RWPE2 (cell line): ENCODE results near the gene SCEL.
A peak's percentile ranks its signal among the peaks of the same experiment; 100 is the strongest.

Source experiments
- ATAC-seq: fragments of 200-7000 bp; cut with Tn5 transposase; 3 replicates; pipeline ENCODE4 v1.9.1; 2021; ENCODE audit warnings: low read depth
- DNase-seq: peaks from one replicate; pipeline ENCODE4 v3.0.0-alpha.2; 2020; ENCODE audit warnings: low spot score
- H3K27ac ChIP-seq: fragments of 450-650 bp; 2 replicates; pipeline ENCODE4 v1.5.1; 2017; ENCODE audit warnings: mild to moderate bottlenecking; ENCODE audit not compliant: poor library complexity, severe bottlenecking
- H3K27me3 ChIP-seq: fragments of 250-450 bp; sonication (Bioruptor Pico); 2 replicates; pipeline ENCODE4 v1.5.1; 2021; ENCODE audit warnings: mild to moderate bottlenecking, moderate library complexity; ENCODE audit not compliant: insufficient read depth, poor library complexity, severe bottlenecking
- H3K36me3 ChIP-seq: fragments of 250-450 bp; sonication (Bioruptor Pico); 2 replicates; pipeline ENCODE4 v1.5.1; 2020; ENCODE audit warnings: low read depth, mild to moderate bottlenecking, moderate library complexity
- H3K4me1 ChIP-seq: fragments of 250-450 bp; sonication (Bioruptor Pico); 2 replicates; pipeline ENCODE4 v1.5.1; 2021; ENCODE audit warnings: mild to moderate bottlenecking, moderate library complexity; ENCODE audit not compliant: insufficient read depth, poor library complexity, severe bottlenecking
- H3K4me3 ChIP-seq: fragments of 250-450 bp; sonication (Bioruptor Pico); 2 replicates; pipeline ENCODE4 v1.5.1; 2021; ENCODE audit warnings: mild to moderate bottlenecking, moderate library complexity; ENCODE audit not compliant: severe bottlenecking
- H3K9me3 ChIP-seq: fragments of 250-450 bp; sonication (Bioruptor Pico); 2 replicates; pipeline ENCODE4 v1.5.1; 2021; ENCODE audit warnings: mild to moderate bottlenecking, moderate library complexity; ENCODE audit not compliant: severe bottlenecking
- TF ChIP-seq, protein P1 (sequence below): fragments of 450-650 bp; IDR thresholded peaks from one replicate; pipeline ENCODE4 v1.5.1; 2017; ENCODE audit warnings: mild to moderate bottlenecking, moderate library complexity; ENCODE audit not compliant: poor library complexity, severe bottlenecking

Gene SCEL

DNA sequence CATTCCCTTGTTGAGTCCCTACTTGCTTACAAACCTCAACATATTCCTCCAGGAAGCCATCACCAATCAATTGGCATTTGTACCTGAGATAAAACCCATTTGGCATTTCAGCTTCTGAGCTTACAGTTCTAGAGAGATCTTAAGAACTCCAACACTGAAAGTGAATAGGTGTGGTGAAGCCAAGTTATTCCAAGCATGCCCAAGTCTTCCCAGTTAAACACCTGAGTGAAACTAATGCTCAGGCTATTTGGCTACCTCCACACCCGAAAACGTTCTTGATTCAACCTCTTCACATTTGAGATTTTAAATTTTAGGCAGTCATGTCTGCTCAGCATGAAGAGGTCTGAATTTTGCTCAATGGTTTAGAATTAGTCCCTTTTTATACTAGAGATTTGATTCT lies 2.5 kb upstream of the SCEL start:
- Histone ChIP-seq H3K27me3 (no peaks in the 10 kb centered on the region), H3K27ac (peak overlapping the region; percentile 81), H3K9me3 (no peaks in the 10 kb centered on the region), H3K4me1 (peaks cover 44% of the 10 kb centered on the region), H3K36me3 (no peaks in the 10 kb centered on the region), H3K4me3 (no peak overlapping the region)
- ATAC-seq = no peak
- DNase-seq = no peak
- TF ChIP-seq, protein P1, sequence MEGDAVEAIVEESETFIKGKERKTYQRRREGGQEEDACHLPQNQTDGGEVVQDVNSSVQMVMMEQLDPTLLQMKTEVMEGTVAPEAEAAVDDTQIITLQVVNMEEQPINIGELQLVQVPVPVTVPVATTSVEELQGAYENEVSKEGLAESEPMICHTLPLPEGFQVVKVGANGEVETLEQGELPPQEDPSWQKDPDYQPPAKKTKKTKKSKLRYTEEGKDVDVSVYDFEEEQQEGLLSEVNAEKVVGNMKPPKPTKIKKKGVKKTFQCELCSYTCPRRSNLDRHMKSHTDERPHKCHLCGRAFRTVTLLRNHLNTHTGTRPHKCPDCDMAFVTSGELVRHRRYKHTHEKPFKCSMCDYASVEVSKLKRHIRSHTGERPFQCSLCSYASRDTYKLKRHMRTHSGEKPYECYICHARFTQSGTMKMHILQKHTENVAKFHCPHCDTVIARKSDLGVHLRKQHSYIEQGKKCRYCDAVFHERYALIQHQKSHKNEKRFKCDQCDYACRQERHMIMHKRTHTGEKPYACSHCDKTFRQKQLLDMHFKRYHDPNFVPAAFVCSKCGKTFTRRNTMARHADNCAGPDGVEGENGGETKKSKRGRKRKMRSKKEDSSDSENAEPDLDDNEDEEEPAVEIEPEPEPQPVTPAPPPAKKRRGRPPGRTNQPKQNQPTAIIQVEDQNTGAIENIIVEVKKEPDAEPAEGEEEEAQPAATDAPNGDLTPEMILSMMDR = no peak

DNA sequence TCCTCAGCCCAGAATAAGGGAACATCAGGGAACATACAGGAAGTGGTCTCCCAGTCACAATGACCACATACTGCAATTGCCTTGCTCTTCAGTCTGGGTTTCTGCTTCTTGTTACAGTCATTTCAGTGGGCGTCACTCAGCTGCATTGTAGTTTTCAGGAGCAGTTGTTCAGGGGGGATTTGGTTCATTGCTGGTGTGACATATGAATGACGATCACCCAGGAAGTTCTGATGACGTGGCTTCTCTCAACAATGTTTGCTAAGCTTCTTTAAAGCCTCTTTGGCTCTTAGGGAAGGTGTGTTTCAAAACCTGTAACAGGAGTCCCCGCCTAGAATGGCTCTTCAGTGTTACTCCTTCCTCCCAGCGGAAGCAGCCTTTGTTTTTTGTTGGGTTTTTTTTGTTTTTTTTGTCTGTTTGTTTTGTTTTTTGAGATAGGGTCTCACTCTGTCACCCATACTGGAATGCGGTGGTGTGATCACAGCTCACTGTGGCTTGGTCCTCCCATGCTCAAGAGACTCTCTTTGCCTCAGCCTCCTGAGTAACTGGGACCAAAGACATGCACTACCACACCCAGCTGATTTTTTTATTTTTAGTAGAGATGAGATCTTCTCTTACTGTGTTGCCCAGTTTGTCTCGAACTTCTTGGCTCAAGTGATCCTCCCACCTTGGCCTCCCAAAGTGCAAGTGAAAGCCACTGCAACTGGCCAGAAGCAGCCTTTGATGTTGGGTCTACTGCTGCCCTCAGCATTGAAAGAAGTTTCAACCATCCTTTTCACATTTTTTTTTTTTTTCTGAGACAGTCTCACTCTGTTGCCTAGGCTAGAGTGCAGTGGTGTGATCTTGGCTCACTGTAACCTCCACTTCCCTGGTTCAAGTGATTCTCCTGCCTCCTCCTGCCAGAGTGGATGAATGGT lies 1.4 kb upstream of the SCEL start:
- Histone ChIP-seq H3K9me3 (no peaks in the 10 kb centered on the region), H3K4me1 (peaks cover 54% of the 10 kb centered on the region), H3K36me3 (no peaks in the 10 kb centered on the region), H3K4me3 (no peak overlapping the region), H3K27me3 (no peaks in the 10 kb centered on the region), H3K27ac (peak overlapping the region; percentile 81)
- ATAC-seq = no peak
- TF ChIP-seq, protein P1 = no peak
- DNase-seq = no peak

DNA sequence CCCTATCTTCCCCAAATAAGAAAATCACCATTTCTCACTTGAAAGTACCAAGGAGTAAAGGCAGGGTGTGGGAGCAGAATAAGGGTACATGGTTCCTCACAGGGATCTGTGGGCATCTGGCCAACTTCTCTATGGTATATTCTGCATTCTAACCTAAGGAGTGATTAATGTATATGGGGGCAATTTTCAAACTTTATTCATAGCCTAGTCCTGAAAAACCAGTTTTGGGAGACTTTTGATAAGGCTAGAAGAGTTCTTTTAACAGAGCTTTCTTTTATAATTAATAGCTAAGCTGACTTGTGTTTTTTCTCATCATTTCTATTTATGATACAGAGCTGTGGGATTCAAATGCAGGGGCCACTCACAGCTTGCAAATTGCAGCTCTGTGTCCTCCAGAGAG lies 852 bp downstream of the SCEL start:
- Histone ChIP-seq H3K36me3 (no peaks in the 10 kb centered on the region), H3K27me3 (no peaks in the 10 kb centered on the region), H3K4me1 (peaks cover 54% of the 10 kb centered on the region), H3K9me3 (no peaks in the 10 kb centered on the region), H3K27ac (peak overlapping the region; percentile 81), H3K4me3 (peak overlapping the region; percentile 10)
- DNase-seq (no peak), ATAC-seq (no peak)
- TF ChIP-seq, protein P1 = no peak

GRCh38 chr13:77537289-77537919 lies 1.9 kb downstream of the SCEL start:
- Histone ChIP-seq H3K4me3 (no peak overlapping the region), H3K27me3 (no peaks in the 10 kb centered on the region), H3K9me3 (no peaks in the 10 kb centered on the region), H3K4me1 (peaks cover 54% of the 10 kb centered on the region), H3K36me3 (no peaks in the 10 kb centered on the region), H3K27ac (peak overlapping the region; percentile 81)
- DNase-seq (no peak), ATAC-seq (peak; percentile 81)
- TF ChIP-seq, protein P1 = no peak
